GM12801 (cell line): Measurements from ENCODE around the gene KRTAP12-3.

Source experiments
- TF ChIP-seq, protein P1 (sequence below): IDR thresholded peaks from one replicate; pipeline ENCODE4 v1.5.1; 2011; ENCODE audit warnings: control low read depth; ENCODE audit not compliant: insufficient read length; ENCODE audit errors: extremely low read depth

The KRTAP12-3 gene

DNA sequence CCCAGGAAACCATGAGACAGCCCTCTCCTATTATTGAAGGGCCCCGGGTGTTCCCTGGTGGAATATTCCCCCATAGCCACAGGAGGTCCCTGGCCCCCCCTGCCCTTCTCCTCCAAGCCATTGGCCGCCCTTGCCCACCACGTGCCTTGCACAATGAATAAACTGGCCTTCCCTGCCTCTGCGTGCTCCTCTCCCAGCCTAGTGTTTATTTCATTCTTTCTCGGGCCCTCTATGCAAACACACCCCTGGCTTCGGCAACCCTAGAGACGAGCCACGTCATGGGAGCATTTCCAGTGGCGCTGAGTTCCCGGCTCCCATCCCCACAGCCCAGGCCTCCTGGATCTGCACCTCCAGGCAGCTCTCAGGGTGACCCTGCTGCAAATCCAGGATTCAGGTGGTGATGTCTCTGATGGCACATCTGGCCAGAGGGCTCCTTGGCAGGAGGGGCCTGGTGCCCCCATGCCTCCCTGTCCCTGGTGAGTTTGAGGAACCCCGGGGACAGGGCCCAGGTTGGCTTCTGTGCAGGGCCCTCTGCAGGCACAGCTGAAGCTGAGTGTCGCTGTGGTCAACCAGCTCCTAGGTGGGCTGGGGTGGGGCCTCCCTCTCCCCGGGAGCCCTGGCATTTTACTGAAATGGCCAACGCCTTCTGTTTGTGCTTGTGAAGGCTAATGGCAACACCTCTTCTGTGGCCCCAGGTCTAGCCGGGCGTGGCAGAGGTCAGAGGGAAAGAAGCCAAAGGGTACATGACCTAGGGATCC is 45.4 kb downstream of the KRTAP12-3 start:
- TF ChIP-seq, protein P1, sequence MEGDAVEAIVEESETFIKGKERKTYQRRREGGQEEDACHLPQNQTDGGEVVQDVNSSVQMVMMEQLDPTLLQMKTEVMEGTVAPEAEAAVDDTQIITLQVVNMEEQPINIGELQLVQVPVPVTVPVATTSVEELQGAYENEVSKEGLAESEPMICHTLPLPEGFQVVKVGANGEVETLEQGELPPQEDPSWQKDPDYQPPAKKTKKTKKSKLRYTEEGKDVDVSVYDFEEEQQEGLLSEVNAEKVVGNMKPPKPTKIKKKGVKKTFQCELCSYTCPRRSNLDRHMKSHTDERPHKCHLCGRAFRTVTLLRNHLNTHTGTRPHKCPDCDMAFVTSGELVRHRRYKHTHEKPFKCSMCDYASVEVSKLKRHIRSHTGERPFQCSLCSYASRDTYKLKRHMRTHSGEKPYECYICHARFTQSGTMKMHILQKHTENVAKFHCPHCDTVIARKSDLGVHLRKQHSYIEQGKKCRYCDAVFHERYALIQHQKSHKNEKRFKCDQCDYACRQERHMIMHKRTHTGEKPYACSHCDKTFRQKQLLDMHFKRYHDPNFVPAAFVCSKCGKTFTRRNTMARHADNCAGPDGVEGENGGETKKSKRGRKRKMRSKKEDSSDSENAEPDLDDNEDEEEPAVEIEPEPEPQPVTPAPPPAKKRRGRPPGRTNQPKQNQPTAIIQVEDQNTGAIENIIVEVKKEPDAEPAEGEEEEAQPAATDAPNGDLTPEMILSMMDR: no peak

DNA sequence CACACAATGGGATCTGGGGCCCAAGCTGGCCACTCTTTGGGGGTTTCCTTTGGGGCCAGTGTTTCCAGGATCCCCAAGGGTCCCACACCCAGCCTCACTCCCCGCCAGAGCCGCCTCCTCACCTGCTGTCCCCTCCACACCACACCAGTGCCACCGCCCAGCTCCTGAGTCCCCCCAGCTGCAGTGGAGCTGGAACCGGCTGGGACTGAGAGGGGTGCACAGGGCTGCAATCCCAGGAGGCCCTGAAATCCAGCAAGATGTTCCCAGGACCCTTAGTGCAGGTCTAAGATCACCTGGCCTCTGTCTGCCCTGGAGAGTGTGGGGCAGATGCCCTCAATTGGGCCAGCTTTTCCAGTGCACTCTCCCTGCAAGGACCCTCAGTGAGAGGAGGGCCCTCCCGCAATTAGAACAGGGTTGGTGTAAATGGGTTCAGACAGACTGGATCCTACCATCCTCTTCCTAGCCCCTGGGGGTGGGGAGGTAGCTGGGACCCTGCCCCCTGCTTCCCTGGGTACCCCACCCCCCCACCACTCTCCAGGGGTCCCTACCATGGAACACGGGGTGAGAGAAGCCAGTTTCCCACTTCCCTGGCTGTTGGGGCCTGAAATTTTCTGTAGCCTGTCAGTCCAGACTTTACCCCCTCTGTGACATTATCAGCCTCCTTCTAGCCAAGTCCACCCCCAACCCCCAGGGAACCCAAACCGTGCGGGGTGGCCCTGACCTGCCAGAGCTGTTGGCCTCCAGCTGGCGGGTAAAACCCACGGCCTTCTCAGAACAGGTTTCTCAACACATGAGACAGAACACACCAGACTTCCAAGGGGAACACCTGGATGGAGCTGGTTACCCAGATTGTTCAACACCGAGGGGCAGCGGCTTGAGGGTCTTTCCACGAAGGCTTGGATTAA is 46.3 kb downstream of the KRTAP12-3 start:
- TF ChIP-seq, protein P1: no peak

DNA sequence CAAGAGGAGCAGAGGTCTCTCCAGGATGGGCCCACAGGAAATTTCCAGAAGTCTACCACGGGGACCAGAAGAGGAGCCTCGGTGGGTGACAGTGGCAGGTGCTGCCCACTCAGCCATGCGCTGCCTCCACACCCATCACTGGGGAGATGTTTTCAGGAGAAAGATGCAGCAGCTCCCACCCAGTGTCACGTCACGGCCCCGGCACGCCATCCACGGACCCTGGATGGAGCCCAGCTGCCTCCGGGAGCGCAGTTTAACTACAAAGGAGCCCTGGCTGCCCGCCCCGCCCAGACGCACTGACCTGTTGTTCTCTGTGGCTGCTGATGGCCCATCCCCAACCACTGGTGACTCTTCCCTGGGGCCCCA is 46.9 kb downstream of the KRTAP12-3 start:
- TF ChIP-seq, protein P1: no peak

DNA sequence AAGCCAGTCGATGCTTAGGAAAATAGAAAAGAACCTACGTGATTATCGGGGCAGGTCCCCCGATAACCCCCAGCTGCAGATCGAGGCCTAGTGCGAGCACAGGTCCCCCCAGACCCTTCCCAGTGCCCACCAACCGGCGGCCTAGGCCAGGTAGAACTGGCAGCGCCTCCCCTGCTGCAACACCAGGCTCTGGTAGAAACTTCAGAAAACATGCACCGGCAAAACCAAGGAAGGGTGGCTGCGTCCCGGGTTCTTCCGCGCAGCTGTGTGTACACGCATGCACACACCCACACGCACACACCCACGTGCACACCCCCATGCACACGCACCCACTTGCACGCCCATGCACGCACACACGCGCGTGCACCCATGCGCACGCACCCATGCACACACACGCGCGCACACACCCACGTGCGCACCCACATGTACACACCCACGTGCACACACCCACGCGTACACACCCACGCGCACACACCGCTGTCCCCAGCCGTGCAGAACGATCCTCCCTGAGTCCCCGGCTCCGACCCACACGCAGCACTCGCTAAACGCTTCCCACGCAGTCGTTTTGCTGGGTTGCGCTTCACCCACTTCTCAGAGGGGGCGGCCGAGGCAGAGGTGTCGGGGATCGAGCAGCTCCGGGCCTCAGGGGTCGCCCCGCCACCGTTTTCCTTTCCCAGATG is 48.4 kb downstream of the KRTAP12-3 start:
- TF ChIP-seq, protein P1: no peak

DNA sequence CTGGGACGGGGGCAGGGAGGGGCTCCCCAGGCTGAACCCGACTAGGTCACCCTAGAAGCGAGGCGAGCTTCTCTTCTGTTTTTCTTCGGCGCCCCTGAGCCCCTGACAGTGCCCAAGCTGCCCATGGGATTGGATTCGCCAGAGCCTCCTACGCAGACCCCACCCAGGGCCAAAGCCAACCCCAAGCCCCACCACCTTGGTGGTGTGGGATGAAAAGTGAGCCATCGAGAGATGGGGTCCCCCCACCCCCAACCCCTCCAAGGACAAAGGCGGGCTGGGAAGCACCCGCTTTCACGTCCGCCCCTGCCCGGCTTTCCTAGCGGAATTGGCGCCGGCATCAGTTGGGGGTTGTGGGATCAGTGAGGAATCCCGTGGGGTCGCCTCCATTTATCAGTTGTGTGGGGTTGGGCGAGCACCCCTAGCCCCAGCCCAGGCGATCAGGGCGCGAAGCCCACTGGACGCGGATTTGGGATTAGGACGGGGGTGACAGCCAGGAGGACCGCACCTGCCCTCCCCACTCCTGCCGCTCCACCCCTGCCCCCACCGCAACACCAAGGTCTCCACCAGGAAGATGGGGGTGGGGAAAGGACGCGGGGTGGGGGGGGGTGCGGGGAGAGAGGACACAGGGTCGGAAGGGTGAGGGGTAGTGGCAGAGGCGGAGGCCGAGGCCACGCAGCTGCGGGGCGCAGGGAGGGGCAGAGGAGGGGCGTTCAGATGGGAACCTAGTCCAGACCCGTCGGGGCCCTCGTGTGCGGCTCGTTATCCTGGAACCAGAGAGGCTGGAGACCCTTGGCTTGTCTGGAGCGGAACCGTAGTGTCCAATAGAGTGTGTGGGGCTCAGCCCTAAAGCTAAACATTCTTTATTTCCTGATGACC is 49.2 kb downstream of the KRTAP12-3 start:
- TF ChIP-seq, protein P1: no peak
